Superior temporal gyrus (tissue), 1 donor: ENCODE measurements around the gene KRTAP10-11.

Source experiments
- DNase-seq: peaks from one replicate; pipeline ENCODE4 v3.0.0-alpha.2; 2016; ENCODE audit errors: extremely low spot score

KRTAP10-11 gene

GRCh38 chr21:44695641-44696040, 49.4 kb downstream of the KRTAP10-11 start:
- DNase-seq: no peak

GRCh38 chr21:44696572-44696971, 50.4 kb downstream of the KRTAP10-11 start:
- DNase-seq: no peak
